ENCODE measurements around the gene ZNF221.

ZNF221 gene

DNA sequence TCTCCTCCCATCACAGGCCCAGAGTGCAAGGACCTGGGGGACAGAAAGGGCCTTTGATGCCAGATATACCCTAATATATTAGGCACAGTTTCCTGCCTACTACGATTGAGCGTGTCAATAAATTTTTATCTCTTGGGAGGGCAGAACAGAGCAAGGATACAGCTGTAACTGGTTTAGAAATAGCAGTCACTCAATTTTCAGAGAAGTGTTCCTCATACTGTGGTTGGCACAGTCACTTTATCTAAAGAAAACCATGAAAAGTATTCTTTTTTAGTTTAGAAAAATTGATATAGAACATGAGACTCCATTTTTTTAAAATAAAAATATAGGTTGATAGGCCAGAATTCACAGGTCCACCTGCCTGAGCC, 32.5 kb downstream of the ZNF221 start:
- peak overlapping the region; percentile 81 for H2AFZ ChIP-seq (ENCODE audit: low read depth, low read length)
- TF ChIP-seq EZH2 (IDR thresholded peaks at IDR 0.05; ENCODE audit: borderline replicate concordance, low read depth, low read length, severe bottlenecking) = no peak
- TF ChIP-seq, protein P1, sequence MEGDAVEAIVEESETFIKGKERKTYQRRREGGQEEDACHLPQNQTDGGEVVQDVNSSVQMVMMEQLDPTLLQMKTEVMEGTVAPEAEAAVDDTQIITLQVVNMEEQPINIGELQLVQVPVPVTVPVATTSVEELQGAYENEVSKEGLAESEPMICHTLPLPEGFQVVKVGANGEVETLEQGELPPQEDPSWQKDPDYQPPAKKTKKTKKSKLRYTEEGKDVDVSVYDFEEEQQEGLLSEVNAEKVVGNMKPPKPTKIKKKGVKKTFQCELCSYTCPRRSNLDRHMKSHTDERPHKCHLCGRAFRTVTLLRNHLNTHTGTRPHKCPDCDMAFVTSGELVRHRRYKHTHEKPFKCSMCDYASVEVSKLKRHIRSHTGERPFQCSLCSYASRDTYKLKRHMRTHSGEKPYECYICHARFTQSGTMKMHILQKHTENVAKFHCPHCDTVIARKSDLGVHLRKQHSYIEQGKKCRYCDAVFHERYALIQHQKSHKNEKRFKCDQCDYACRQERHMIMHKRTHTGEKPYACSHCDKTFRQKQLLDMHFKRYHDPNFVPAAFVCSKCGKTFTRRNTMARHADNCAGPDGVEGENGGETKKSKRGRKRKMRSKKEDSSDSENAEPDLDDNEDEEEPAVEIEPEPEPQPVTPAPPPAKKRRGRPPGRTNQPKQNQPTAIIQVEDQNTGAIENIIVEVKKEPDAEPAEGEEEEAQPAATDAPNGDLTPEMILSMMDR (IDR thresholded peaks at IDR 0.05; ENCODE audit: borderline replicate concordance, extremely low read depth, low read length, poor library complexity, severe bottlenecking) = no peak
- H3K27ac ChIP-seq (ENCODE audit: low read length) = peak overlapping the region; percentile 82
- ATAC-seq (ENCODE audit: insufficient read depth, low read depth) (peak; percentile 24; the same call in 2 of the 3 replicates), DNase-seq (no peak)
- H3K4me3 ChIP-seq (ENCODE audit: low read depth in 1 of 2, low read length in 2 of 2) = peak overlapping the region; percentile 33 to 73; a peak in 3 of 4 replicates
- H3K79me2 ChIP-seq (ENCODE audit: insufficient read depth, low read length) = peaks cover 38% of the 10 kb centered on the region
- H3K4me2 ChIP-seq (ENCODE audit: insufficient read depth, low read length) = peak overlapping the region; percentile 91
- H3K4me1 ChIP-seq (ENCODE audit: insufficient read depth, low read length) = peaks cover 24% of the 10 kb centered on the region
- H4K20me1 ChIP-seq (ENCODE audit: insufficient read depth, low read length) = no peaks in the 10 kb centered on the region
- H3K36me3 ChIP-seq (ENCODE audit: insufficient read depth, low read length) = peaks cover 3% of the 10 kb centered on the region; the same call in 1 of the 2 replicates
- H3K9me3 ChIP-seq (ENCODE audit: insufficient read depth, low read length, severe bottlenecking) = no peaks in the 10 kb centered on the region
- no peaks in the 10 kb centered on the region for H3K27me3 ChIP-seq (ENCODE audit: insufficient read depth, low read length, poor library complexity)
- H3K9ac ChIP-seq (ENCODE audit: low read depth, low read length) = peak overlapping the region; percentile 86

DNA sequence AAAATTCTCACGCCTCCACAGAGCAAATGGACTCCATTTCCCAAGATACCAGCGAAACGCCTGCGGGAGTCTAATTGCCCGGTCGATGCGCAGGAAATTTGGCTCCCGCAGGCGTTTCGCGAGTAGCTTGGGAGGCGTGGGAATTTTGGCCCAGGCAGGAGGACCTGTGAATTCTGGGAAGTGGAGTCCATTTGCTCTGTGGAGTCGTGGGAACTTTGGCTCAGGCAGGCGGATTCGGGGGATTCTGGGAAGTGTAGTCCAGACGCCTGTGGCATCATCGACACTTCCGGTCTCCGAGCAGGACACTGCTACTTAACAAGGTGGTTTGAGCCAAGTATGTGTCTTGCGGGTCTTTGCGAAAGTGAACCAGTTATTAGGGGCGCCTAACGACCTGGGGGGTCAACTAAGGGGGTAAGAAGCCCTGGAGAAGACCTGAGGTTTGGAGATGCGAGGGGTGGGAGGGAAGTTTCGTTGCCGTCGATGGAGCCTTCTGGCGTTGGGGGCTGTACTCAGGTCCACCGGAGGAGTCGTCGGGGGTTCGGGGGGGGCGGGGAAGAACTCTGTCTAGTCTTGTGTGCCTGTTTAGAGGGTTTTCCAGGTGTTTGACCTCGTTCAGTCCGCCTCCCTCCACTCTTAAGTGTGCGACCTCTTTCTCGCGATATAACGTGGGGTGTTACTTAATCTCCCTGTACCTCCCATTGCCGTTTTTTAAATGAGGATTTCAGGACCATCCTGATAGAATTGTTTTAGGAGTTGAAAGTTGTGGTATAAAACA, 33.1 kb downstream of the ZNF221 start, which contains the start of gene ZNF155:
TSS of gene ZNF155 (plus strand) at position 277 of the 775 bp plus-strand sequence. CDS start 4,356 bp downstream, outside the sequence.
- Histone ChIP-seq H3K79me2 (ENCODE audit: insufficient read depth, low read length) (peaks cover 43% of the 10 kb centered on the region), H3K27me3 (ENCODE audit: insufficient read depth, low read length, poor library complexity) (no peaks in the 10 kb centered on the region), H3K9me3 (ENCODE audit: insufficient read depth, low read length, severe bottlenecking) (no peaks in the 10 kb centered on the region), H3K36me3 (ENCODE audit: insufficient read depth, low read length) (peaks cover 8% of the 10 kb centered on the region), H4K20me1 (ENCODE audit: insufficient read depth, low read length) (no peaks in the 10 kb centered on the region), H3K4me1 (ENCODE audit: insufficient read depth, low read length) (peaks cover 24% of the 10 kb centered on the region), H3K4me3 (ENCODE audit: low read depth in 1 of 2, low read length in 2 of 2) (peak within 1 kb of the TSS; percentile 33 to 73), H2AFZ (ENCODE audit: low read depth, low read length) (peak within 1 kb of the TSS; percentile 81), H3K9ac (ENCODE audit: low read depth, low read length) (peak within 1 kb of the TSS; percentile 86), H3K27ac (ENCODE audit: low read length) (peak within 1 kb of the TSS; percentile 82), H3K4me2 (ENCODE audit: insufficient read depth, low read length) (peak within 1 kb of the TSS; percentile 91)
- no peak for TF ChIP-seq EZH2 (IDR thresholded peaks at IDR 0.05; ENCODE audit: borderline replicate concordance, low read depth, low read length, severe bottlenecking)
- TF ChIP-seq, protein P1 (IDR thresholded peaks at IDR 0.05; ENCODE audit: borderline replicate concordance, extremely low read depth, low read length, poor library complexity, severe bottlenecking) = no peak
- DNase-seq (peak; percentile 88), ATAC-seq (ENCODE audit: insufficient read depth, low read depth) (peak; percentile 96)

DNA sequence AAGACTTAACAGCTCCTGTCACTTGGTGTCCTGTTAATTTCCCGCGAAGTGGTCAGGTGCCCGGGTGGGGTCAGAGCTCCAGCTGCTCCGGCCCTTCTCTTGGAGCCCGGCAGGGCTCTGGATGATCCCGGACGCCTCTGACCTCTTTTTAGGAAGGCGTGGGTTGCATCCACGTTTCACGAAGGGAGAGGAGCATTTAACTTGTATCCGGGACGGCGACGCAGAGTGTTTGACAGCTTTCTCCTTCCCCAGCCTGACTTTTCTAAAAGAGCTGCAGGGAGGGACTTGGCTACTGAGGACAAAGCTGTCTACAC, 33.6 kb downstream of the ZNF221 start:
- peak overlapping the region; percentile 81 for H2AFZ ChIP-seq (ENCODE audit: low read depth, low read length)
- peak overlapping the region; percentile 91 for H3K4me2 ChIP-seq (ENCODE audit: insufficient read depth, low read length)
- ATAC-seq (ENCODE audit: insufficient read depth, low read depth) = peak; percentile 16; the same call in 1 of the 3 replicates
- DNase-seq = peak; percentile 16
- no peaks in the 10 kb centered on the region for H3K27me3 ChIP-seq (ENCODE audit: insufficient read depth, low read length, poor library complexity)
- H3K4me1 ChIP-seq (ENCODE audit: insufficient read depth, low read length) = peaks cover 24% of the 10 kb centered on the region
- peak overlapping the region; percentile 82 for H3K27ac ChIP-seq (ENCODE audit: low read length)
- peak overlapping the region; percentile 33 to 73 for H3K4me3 ChIP-seq (ENCODE audit: low read depth in 1 of 2, low read length in 2 of 2)
- H4K20me1 ChIP-seq (ENCODE audit: insufficient read depth, low read length) = no peaks in the 10 kb centered on the region
- no peak for TF ChIP-seq EZH2 (IDR thresholded peaks at IDR 0.05; ENCODE audit: borderline replicate concordance, low read depth, low read length, severe bottlenecking)
- TF ChIP-seq, protein P1 (IDR thresholded peaks at IDR 0.05; ENCODE audit: borderline replicate concordance, extremely low read depth, low read length, poor library complexity, severe bottlenecking) = no peak
- no peaks in the 10 kb centered on the region for H3K9me3 ChIP-seq (ENCODE audit: insufficient read depth, low read length, severe bottlenecking)
- H3K9ac ChIP-seq (ENCODE audit: low read depth, low read length) = peak overlapping the region; percentile 86
- H3K79me2 ChIP-seq (ENCODE audit: insufficient read depth, low read length) = peaks cover 43% of the 10 kb centered on the region
- peaks cover 14% of the 10 kb centered on the region for H3K36me3 ChIP-seq (ENCODE audit: insufficient read depth, low read length)

Data from DND-41 (cell line).